Fibroblast of pulmonary artery (primary cell): ENCODE measurements around the gene USP25.
A peak's percentile ranks its signal among the peaks of the same experiment; 100 is the strongest.

Source experiments
- DNase-seq: peaks from one replicate; pipeline ENCODE4 v3.0.0-alpha.2; 2010; ENCODE audit warnings: low read depth
- H3K4me3 ChIP-seq: replicated peaks from 2 replicates; pipeline ENCODE4 v1.5.1; 2011; ENCODE audit warnings: low read depth, mild to moderate bottlenecking, control low read depth, low read length, moderate library complexity
- CTCF ChIP-seq: IDR thresholded peaks from 2 replicates; pipeline ENCODE4 v1.5.1; 2011; ENCODE audit warnings: mild to moderate bottlenecking, control low read depth, low read length, inconsistent platforms; ENCODE audit errors: missing control alignments

USP25 gene

DNA sequence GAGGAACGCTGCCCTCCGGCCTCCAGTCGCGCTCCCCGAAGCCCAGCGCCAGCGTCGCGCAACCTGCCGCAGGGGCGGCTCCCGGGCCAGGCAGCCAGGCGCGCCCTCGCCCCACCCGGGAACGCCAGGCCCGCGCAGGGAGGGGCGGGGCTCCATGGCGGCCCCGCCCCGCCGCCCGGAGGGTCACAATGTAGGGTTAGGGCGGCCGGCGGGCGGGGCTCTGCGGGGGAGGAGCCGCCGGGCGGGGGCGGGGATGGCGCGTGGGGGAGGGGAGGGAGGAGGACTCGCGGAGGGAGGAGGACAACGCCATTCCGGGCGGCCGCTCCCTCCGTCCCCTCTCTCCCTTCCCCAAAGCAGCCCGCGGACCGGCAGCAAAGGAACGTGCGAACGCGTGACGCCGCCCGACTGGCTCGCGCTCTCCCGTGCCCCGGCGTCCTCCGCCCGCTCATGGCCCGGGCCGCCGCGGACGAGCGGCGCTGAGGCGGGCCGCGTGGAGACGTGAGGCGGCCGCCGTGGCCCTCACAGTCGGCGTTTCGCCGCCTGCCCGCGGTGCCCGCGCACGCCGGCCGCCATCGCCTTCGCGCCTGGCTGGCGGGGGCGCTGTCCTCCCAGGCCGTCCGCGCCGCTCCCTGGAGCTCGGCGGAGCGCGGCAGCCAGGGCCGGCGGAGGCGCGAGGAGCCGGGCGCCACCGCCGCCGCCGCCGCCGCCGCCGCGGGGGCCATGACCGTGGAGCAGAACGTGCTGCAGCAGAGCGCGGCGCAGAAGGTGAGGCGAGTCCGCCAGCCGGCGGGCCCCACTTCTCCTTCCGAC is at the start of gene USP25:
TSS of gene USP25 (plus strand) at position 309 of the 810 bp plus-strand sequence. CDS start at position 721, 412 bp downstream.
- no peak for TF ChIP-seq CTCF
- peak within 1 kb of the TSS; percentile 90 for H3K4me3 ChIP-seq
- peak; percentile 73 for DNase-seq

DNA sequence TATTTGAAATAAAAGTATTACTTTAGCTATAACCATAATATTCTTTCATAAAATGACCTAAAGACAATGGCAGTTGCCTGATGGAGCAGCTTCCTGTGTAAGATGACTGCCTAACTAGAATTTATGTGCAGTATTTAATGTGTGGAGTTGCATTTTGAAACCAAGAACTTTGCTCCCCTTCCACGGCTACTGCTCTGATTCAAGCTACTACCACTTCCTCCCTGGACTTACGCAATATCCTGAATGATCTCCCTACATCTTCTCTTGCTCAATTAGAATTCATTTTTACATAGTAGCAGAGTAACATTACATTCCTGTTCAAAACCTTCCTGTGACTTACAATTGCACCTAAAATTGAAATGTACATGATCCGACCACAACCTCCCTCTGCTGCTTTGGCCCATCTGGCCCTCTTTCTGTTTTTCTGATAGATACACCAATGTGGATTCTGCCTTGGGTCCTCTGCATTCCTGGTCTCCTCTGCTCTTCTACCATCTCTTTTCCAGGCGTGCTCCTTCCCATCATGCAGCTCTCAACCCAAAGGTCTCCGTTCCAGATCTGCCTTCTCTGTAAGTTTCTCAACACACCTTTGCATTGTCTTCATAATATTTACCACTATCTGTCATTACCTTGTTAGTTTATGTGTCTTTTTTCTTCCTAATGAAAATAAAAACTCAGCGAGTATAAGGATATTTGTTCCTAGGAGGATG is 47.4 kb upstream of the USP25 start:
- DNase-seq: peak; percentile 92
- H3K4me3 ChIP-seq: no peak overlapping the region
- TF ChIP-seq CTCF: no peak

DNA sequence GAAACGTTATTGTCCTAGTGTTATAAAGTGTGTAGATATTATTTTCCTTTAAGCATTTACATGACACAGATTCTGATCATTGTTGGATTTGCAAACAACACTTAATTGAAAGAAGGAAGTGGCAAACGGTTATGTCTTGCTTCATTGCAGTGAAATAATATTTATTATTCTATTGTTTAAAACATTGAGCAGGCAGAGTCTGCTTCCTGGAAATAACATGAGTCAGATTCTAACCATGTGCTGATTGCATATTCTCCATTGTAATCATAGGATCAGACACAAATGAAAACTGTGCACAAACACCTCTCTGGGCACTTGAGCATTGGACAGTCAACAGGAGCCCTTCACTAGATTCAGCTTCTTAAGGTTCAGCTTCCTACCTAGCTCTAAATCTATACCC is 46.8 kb upstream of the USP25 start:
- H3K4me3 ChIP-seq: no peak overlapping the region
- no peak for TF ChIP-seq CTCF
- DNase-seq: peak; percentile 79

GRCh38 chr21:15686506-15686905 is 43.3 kb upstream of the USP25 start:
- H3K4me3 ChIP-seq: no peak overlapping the region
- no peak for DNase-seq
- TF ChIP-seq CTCF: no peak

- DNase-seq: no peak
- TF ChIP-seq CTCF: no peak
- H3K4me3 ChIP-seq: no peak overlapping the region
These were observed 42.6 kb upstream of the USP25 start for GRCh38 chr21:15687208-15687607.

DNA sequence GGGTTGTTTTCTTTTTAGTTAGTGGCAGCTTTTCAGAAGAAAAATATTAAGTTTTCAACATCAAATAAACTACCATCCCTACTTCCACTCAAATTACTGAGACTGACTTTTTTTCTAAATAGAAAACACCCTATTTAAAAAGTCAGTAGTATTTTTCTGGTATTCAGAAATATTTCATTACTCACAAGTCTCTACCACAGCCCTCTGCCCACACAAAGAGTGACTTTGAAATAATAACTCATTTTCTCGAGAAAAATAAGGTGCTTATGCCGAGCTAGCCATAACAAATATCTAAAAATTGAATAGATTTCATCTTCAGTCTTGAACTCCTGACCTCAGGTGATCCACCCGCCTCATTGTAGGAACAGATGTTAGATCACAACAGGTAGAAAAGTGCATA is 41.8 kb upstream of the USP25 start:
- no peak for TF ChIP-seq CTCF
- DNase-seq: no peak
- no peak overlapping the region for H3K4me3 ChIP-seq
